ENCODE results near the gene ZNF408. TPM values are rescaled to one million over a fixed set of nuclear protein-coding genes. Genes with fewer than 3 reads are reported as not detected.
A peak's percentile ranks its signal among the peaks of the same experiment; 100 is the strongest.

The ZNF408 gene
- total and polyA plus RNA-seq, 2 of the 13 experiments (the other 11 are each of a cell fraction or from before 2014, with no cell fraction given) = 11.2 to 12.5 TPM

GRCh38 chr11:46719543-46720218 lies 18.9 kb downstream of the ZNF408 start (continued):
- no peak for TF ChIP-seq ZNF841 (CRISPR knock-in tag; IDR thresholded peaks at IDR 0.05; ENCODE audit: borderline replicate concordance)
- no peak for TF ChIP-seq ZNF629 (CRISPR knock-in tag; conservative IDR thresholded peaks at IDR 0.05)
- no peak for TF ChIP-seq SKI (IDR thresholded peaks at IDR 0.05; ENCODE audit: partially characterized antibody)
- TF ChIP-seq EHMT2 (IDR thresholded peaks at IDR 0.05; ENCODE audit: borderline replicate concordance, low read depth, low read length) = no peak
- no peak for TF ChIP-seq ZNF142 (CRISPR knock-in tag; IDR thresholded peaks at IDR 0.05)
- TF ChIP-seq ZNF160 (CRISPR knock-in tag; IDR thresholded peaks at IDR 0.05) = 0 out of 2 replicates have a peak, but pooled peaks have one; percentile 2
- TF ChIP-seq FOXP4 (CRISPR knock-in tag; IDR thresholded peaks at IDR 0.05) = no peak
- TF ChIP-seq ZNF768 (CRISPR knock-in tag; IDR thresholded peaks at IDR 0.05) = no peak
- no peak for TF ChIP-seq STAT6 (CRISPR knock-in tag; IDR thresholded peaks at IDR 0.05; ENCODE audit: borderline replicate concordance)
- no peak for TF ChIP-seq ZKSCAN1 (IDR thresholded peaks at IDR 0.05; ENCODE audit: low read length)
- TF ChIP-seq CHCHD3 (CRISPR knock-in tag; IDR thresholded peaks at IDR 0.05) = peak; percentile 84
- no peak for TF ChIP-seq NFKB2 (CRISPR knock-in tag; IDR thresholded peaks at IDR 0.05; ENCODE audit: borderline replicate concordance)
- TF ChIP-seq MXD4 (CRISPR knock-in tag; IDR thresholded peaks at IDR 0.05) = no peak
- no peak for TF ChIP-seq ZNF296 (CRISPR knock-in tag; conservative IDR thresholded peaks at IDR 0.05)
- TF ChIP-seq KAT7 (CRISPR knock-in tag; IDR thresholded peaks at IDR 0.05; ENCODE audit: borderline replicate concordance) = peak; percentile 97; the same call in 1 of the 2 replicates
- TF ChIP-seq MXD3 (CRISPR knock-in tag; IDR thresholded peaks at IDR 0.05) = peak; percentile 36
- no peak for TF ChIP-seq RARG (CRISPR knock-in tag; IDR thresholded peaks at IDR 0.05; ENCODE audit: low read depth)
- TF ChIP-seq ZNF136 (CRISPR knock-in tag; IDR thresholded peaks at IDR 0.05; ENCODE audit: low read depth) = no peak
